Right lobe of liver (tissue), 6 donors: Measurements from ENCODE around the gene PPP1R36. TPM values are rescaled to one million over a fixed set of nuclear protein-coding genes. Genes with fewer than 3 reads are reported as not detected.
A peak's percentile ranks its signal among the peaks of the same experiment; 100 is the strongest.

Experiments
- ATAC-seq, 4 donors: fragments of 200-7000 bp; cut with Tn5 transposase; one replicate each; pipeline ENCODE4 v1.9.1; 2020; ENCODE audit warnings: mild to moderate bottlenecking in 4 of 4, moderate library complexity in 4 of 4
- DNase-seq, 3 donors: peaks; one replicate each; pipeline ENCODE4 v3.0.0-alpha.2; 2020
- H3K27ac ChIP-seq, 3 donors: fragments of 200-600 bp; one replicate each; pipeline ENCODE4 v1.8.0; 2022
- H3K27me3 ChIP-seq, 2 donors: fragments of 200-600 bp; one replicate each; pipeline ENCODE4 v1.8.0; 2022
- H3K36me3 ChIP-seq, 4 donors: fragments of 200-600 bp; sonication (generic) in 1 of 4; one replicate each; pipeline versions ENCODE4 v1.5.1 to v1.8.0; 2017 to 2022; ENCODE audit warnings: control low read depth in 1 of 4
- H3K4me1 ChIP-seq, 4 donors: fragments of 200-600 bp; sonication (generic) in 1 of 4; one replicate each; pipeline versions ENCODE4 v1.5.1 to v1.8.0; 2017 to 2022; ENCODE audit warnings: control low read depth in 1 of 4
- H3K4me3 ChIP-seq, 3 donors: fragments of 200-600 bp; one replicate each; pipeline ENCODE4 v1.8.0; 2022
- H3K9me3 ChIP-seq, 4 donors: fragments of 200-600 bp; sonication (generic) in 1 of 4; one replicate each; pipeline versions ENCODE4 v1.5.1 to v1.8.0; 2017 to 2022; ENCODE audit warnings: control low read depth in 1 of 4
- CTCF ChIP-seq, 4 donors: fragments of 200-600 bp in 3 of 4; fragments of 450-650 bp in 1 of 4; IDR thresholded peaks; one replicate each; pipeline versions ENCODE4 v1.5.1 to v1.8.0; 2016 to 2022; ENCODE audit warnings: antibody characterized with exemption in 4 of 4, mild to moderate bottlenecking in 2 of 4
- POLR2A ChIP-seq: fragments of 450-650 bp; IDR thresholded peaks from one replicate; pipeline ENCODE4 v1.6.1; 2017; ENCODE audit warnings: antibody characterized with exemption, mild to moderate bottlenecking
- WGBS: methylation state at CpG from one replicate; pipeline ENCODE4 v1.1.6; 2018; ENCODE audit warnings: low coverage, low lambda C conversion rate; ENCODE audit not compliant: insufficient coverage; ENCODE audit errors: missing lambda C conversion rate; 5-methylcytosine and 5-hydroxymethylcytosine counted together
- intact Hi-C, 2 donors: fragments of 100-400 bp; cut with DNase I; formaldehyde crosslinking; loops; one replicate each; pipeline versions ENCODE4 v1.11.2 to v1.14.1; 2022
- total RNA-seq, 6 experiments: library from RNA; depleted of rRNA in 2 of 6; stranded (reverse); fragments of >200 nt in 2 of 6; fragmentation: NEBNext Ultra II Directional in 3 of 6; extraction: Animal tissue kit (Norgen Biotek cat#: 25700) in 3 of 6; gene quantifications; one replicate each; pipeline versions ENCODE4 v1.1.0 to v1.2.4, GENCODE V29; 2016 to 2023
- donor health status: DM: no; HTN: yes; CAD: no.
- donor health status: DM: no; HTN: no; CAD: no.
- donor health status: DM: no; HTN: no; CAD: no.
- donor health status: DM: no; HTN: yes; CAD: no.
- donor health status: DM: no; HTN: yes; CAD: no.

The PPP1R36 gene
- total RNA-seq, 6 experiments from 2014 or later, result 0.16 to 0.40 TPM; not detected in 4

GRCh38 chr14:64604881-64605280, 55.1 kb downstream of the PPP1R36 start:
- TF ChIP-seq POLR2A (no peak), CTCF (IDR thresholded peaks at IDR 0.05) (no peak)
- Histone ChIP-seq H3K9me3 (no peaks in the 10 kb centered on the region), H3K27ac (no peak overlapping the region), H3K4me1 (no peaks in the 10 kb centered on the region), H3K27me3 (no peaks in the 10 kb centered on the region), H3K36me3 (no peaks in the 10 kb centered on the region), H3K4me3 (no peak overlapping the region)
- intact Hi-C loops, result no loop called here
- ATAC-seq (no peak), DNase-seq (no peak)
- 69% methylated on average over 6 of the region's 6 CpGs for WGBS

- Histone ChIP-seq H3K4me1 (no peaks in the 10 kb centered on the region), H3K4me3 (no peak overlapping the region), H3K27ac (no peak overlapping the region), H3K36me3 (no peaks in the 10 kb centered on the region), H3K9me3 (no peaks in the 10 kb centered on the region), H3K27me3 (no peaks in the 10 kb centered on the region)
- intact Hi-C loops, result no loop called here
- 88% methylated on average over 7 of the region's 9 CpGs for WGBS
- no peak for TF ChIP-seq CTCF (IDR thresholded peaks at IDR 0.05)
- TF ChIP-seq POLR2A, result no peak
- no peak for ATAC-seq
- DNase-seq, result no peak
These were observed 56.3 kb downstream of the PPP1R36 start for GRCh38 chr14:64605926-64606685.

GRCh38 chr14:64610049-64610746, 60.4 kb downstream of the PPP1R36 start:
- ATAC-seq (no peak), DNase-seq (no peak)
- no peak for TF ChIP-seq POLR2A
- TF ChIP-seq CTCF (IDR thresholded peaks at IDR 0.05), result no peak
- H3K4me1 ChIP-seq, result no peaks in the 10 kb centered on the region
- WGBS, result 86% methylated on average over 4 of the region's 5 CpGs
- no peaks in the 10 kb centered on the region for H3K27me3 ChIP-seq
- H3K4me3 ChIP-seq, result no peak overlapping the region
- no peak overlapping the region for H3K27ac ChIP-seq
- intact Hi-C loops, result no loop called here
- no peaks in the 10 kb centered on the region for H3K9me3 ChIP-seq
- no peaks in the 10 kb centered on the region for H3K36me3 ChIP-seq

- no peak overlapping the region for H3K4me3 ChIP-seq
- peak overlapping the region in 1 of 3 donors; percentile 6 for H3K27ac ChIP-seq
- H3K27me3 ChIP-seq, result no peaks in the 10 kb centered on the region
- no peaks in the 10 kb centered on the region for H3K36me3 ChIP-seq
- intact Hi-C loops, result no loop called here
- TF ChIP-seq CTCF (IDR thresholded peaks at IDR 0.05) (no peak), POLR2A (no peak)
- WGBS, result 27% methylated on average over 1 of the region's 1 CpG
- H3K4me1 ChIP-seq, result no peaks in the 10 kb centered on the region
- DNase-seq (no peak), ATAC-seq (peak in 1 of 4 donors; percentile 21)
- no peaks in the 10 kb centered on the region for H3K9me3 ChIP-seq
These were observed 61.7 kb downstream of the PPP1R36 start for GRCh38 chr14:64611358-64612020.
